Peyer's patch (tissue), 4 donors: ENCODE data around the gene GINS3.

ENCODE experiments used
- CTCF ChIP-seq, 6 experiments: fragments of 450-650 bp in 4 of 6; fragments of 200-600 bp in 2 of 6; sonication (generic) in 1 of 6; IDR thresholded peaks; one replicate each; pipeline ENCODE4 v1.5.1; 2017 to 2019; ENCODE audit warnings: antibody characterized with exemption in 6 of 6, mild to moderate bottlenecking in 3 of 6, moderate library complexity in 1 of 6
- POLR2A ChIP-seq, 2 donors: fragments of 450-650 bp; IDR thresholded peaks; one replicate each; pipeline ENCODE4 v1.5.1; 2017; ENCODE audit warnings: antibody characterized with exemption in 2 of 2, mild to moderate bottlenecking in 2 of 2, moderate library complexity in 2 of 2

GRCh38 chr16:58367252-58367651, 25.0 kb upstream of the GINS3 start:
- TF ChIP-seq CTCF (IDR thresholded peaks at IDR 0.05) (no peak), POLR2A (IDR thresholded peaks at IDR 0.05) (no peak)
